T-helper 1 cell (primary cell): ENCODE measurements around the gene SHC2.
"Not testable (repeated sequence)": the region's sequence is repeated elsewhere in the genome, so short reads cannot be mapped to it uniquely, and the experiment has no call there.

Experiments
- DNase-seq, 5 donors: peaks; one replicate each; pipeline ENCODE4 v3.0.0-alpha.2; 2012 to 2020

SHC2 gene

GRCh38 chr19:387777-388176 lies 73.1 kb downstream of the SHC2 start:
- DNase-seq: no peak

GRCh38 chr19:386632-387301 lies 74.1 kb downstream of the SHC2 start:
- not testable (repeated sequence) for DNase-seq

- not testable (repeated sequence) for DNase-seq
Observed at GRCh38 chr19:386189-386588, 74.6 kb downstream of the SHC2 start.

- no peak for DNase-seq
Observed at GRCh38 chr19:384799-385169, 76.0 kb downstream of the SHC2 start.

GRCh38 chr19:383922-384798 lies 76.7 kb downstream of the SHC2 start:
- no peak for DNase-seq

- no peak for DNase-seq
Observed at GRCh38 chr19:383040-383439, 77.8 kb downstream of the SHC2 start.

- DNase-seq: peak in 1 of 5 donors; percentile 56
Observed at GRCh38 chr19:382578-382977, 78.3 kb downstream of the SHC2 start.

- DNase-seq: not testable (repeated sequence)
Observed at GRCh38 chr19:381901-382300, 78.9 kb downstream of the SHC2 start.

- not testable (repeated sequence) for DNase-seq
Observed at GRCh38 chr19:380618-381219, 80.1 kb downstream of the SHC2 start.

GRCh38 chr19:379796-380195 lies 81.0 kb downstream of the SHC2 start:
- no peak for DNase-seq

GRCh38 chr19:378706-379105 lies 82.1 kb downstream of the SHC2 start:
- DNase-seq: no peak

GRCh38 chr19:377801-378581 lies 82.8 kb downstream of the SHC2 start:
- DNase-seq: no peak

GRCh38 chr19:376111-376470 lies 84.7 kb downstream of the SHC2 start:
- DNase-seq: no peak

GRCh38 chr19:375395-376110 lies 85.3 kb downstream of the SHC2 start:
- no peak for DNase-seq

GRCh38 chr19:374886-375235 lies 86.0 kb downstream of the SHC2 start:
- DNase-seq: no peak

- no peak for DNase-seq
Observed at GRCh38 chr19:374183-374885, 86.5 kb downstream of the SHC2 start.

- DNase-seq: no peak
Observed at GRCh38 chr19:373391-374182, 87.2 kb downstream of the SHC2 start.

GRCh38 chr19:372306-372890 lies 88.4 kb downstream of the SHC2 start:
- no peak for DNase-seq

GRCh38 chr19:371501-372168 lies 89.2 kb downstream of the SHC2 start:
- no peak for DNase-seq
